Lower lobe of right lung (tissue), 2 donors: ENCODE data around the gene FOXP1. TPM values are rescaled to one million over a fixed set of nuclear protein-coding genes. Genes with fewer than 3 reads are reported as not detected.

ENCODE experiments used
- ATAC-seq, 2 donors: fragments of 200-7000 bp; cut with Tn5 transposase; one replicate each; pipeline ENCODE4 v1.9.1; 2020 to 2022; ENCODE audit warnings: mild to moderate bottlenecking in 2 of 2, moderate library complexity in 2 of 2
- DNase-seq: peaks from one replicate; pipeline ENCODE4 v3.0.0-alpha.2; 2020
- H3K27ac ChIP-seq: fragments of 200-600 bp; one replicate; pipeline ENCODE4 v1.8.0; 2022
- H3K27me3 ChIP-seq: fragments of 200-600 bp; one replicate; pipeline ENCODE4 v1.8.0; 2022; ENCODE audit warnings: low read depth
- H3K36me3 ChIP-seq: fragments of 200-600 bp; one replicate; pipeline ENCODE4 v1.8.0; 2022; ENCODE audit warnings: mild to moderate bottlenecking
- H3K4me1 ChIP-seq: fragments of 200-600 bp; one replicate; pipeline ENCODE4 v1.8.0; 2022
- H3K4me3 ChIP-seq: fragments of 200-600 bp; one replicate; pipeline ENCODE4 v1.8.0; 2022; ENCODE audit warnings: mild to moderate bottlenecking
- H3K9me3 ChIP-seq: fragments of 200-600 bp; one replicate; pipeline ENCODE4 v1.8.0; 2022
- intact Hi-C: fragments of 100-400 bp; cut with DNase I; formaldehyde crosslinking; loops from one replicate; pipeline ENCODE4 v1.11.0; 2022
- total RNA-seq: library from RNA; stranded (reverse); fragmentation: NEBNext Ultra II Directional; extraction: Animal tissue kit (Norgen Biotek cat#: 25700); gene quantifications from one replicate; pipeline ENCODE4 v1.2.1, GENCODE V29; 2021
- TF ChIP-seq, protein P1 (sequence below): fragments of 200-600 bp; IDR thresholded peaks from one replicate; pipeline ENCODE4 v1.8.0; 2022; ENCODE audit warnings: antibody characterized with exemption, mild to moderate bottlenecking
- donor health status: DM: no; HTN: yes; CAD: no; lungs with severe emphysema.

The FOXP1 gene
- total RNA-seq, 1 donor from 2014 or later: 138 TPM

GRCh38 chr3:71345429-71346040, 238.0 kb downstream of the FOXP1 start:
- DNase-seq: no peak
- no peaks in the 10 kb centered on the region for H3K9me3 ChIP-seq
- ATAC-seq: no peak
- H3K27me3 ChIP-seq: no peaks in the 10 kb centered on the region
- TF ChIP-seq, protein P1, sequence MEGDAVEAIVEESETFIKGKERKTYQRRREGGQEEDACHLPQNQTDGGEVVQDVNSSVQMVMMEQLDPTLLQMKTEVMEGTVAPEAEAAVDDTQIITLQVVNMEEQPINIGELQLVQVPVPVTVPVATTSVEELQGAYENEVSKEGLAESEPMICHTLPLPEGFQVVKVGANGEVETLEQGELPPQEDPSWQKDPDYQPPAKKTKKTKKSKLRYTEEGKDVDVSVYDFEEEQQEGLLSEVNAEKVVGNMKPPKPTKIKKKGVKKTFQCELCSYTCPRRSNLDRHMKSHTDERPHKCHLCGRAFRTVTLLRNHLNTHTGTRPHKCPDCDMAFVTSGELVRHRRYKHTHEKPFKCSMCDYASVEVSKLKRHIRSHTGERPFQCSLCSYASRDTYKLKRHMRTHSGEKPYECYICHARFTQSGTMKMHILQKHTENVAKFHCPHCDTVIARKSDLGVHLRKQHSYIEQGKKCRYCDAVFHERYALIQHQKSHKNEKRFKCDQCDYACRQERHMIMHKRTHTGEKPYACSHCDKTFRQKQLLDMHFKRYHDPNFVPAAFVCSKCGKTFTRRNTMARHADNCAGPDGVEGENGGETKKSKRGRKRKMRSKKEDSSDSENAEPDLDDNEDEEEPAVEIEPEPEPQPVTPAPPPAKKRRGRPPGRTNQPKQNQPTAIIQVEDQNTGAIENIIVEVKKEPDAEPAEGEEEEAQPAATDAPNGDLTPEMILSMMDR: no peak
- H3K4me1 ChIP-seq: no peaks in the 10 kb centered on the region
- H3K27ac ChIP-seq: no peak overlapping the region
- intact Hi-C loops: no loop called here
- H3K4me3 ChIP-seq: no peak overlapping the region
- H3K36me3 ChIP-seq: no peaks in the 10 kb centered on the region

DNA sequence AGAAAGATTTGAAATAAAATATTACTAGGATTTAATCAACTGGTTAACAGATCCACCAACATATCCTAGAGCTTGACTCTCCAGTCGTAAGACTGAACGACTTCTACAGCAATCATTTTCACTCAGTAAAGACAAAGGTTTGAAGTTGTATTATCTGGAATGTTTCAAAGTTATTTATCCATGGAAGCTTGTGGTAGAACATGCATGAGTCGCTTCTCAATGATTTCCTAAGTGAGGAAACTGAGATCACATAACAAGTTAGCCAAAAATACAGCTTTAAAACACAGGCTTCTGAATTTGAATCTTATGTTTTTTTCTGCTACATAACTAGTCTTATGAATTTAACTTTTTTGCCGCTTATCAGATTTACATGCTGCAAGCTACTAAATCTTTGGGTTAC, 241.8 kb downstream of the FOXP1 start:
- Histone ChIP-seq H3K27ac (no peak overlapping the region), H3K4me1 (no peaks in the 10 kb centered on the region), H3K4me3 (no peak overlapping the region), H3K27me3 (no peaks in the 10 kb centered on the region), H3K9me3 (no peaks in the 10 kb centered on the region), H3K36me3 (no peaks in the 10 kb centered on the region)
- ATAC-seq: no peak
- TF ChIP-seq, protein P1: no peak
- intact Hi-C loops: no loop called here
- DNase-seq: no peak

DNA sequence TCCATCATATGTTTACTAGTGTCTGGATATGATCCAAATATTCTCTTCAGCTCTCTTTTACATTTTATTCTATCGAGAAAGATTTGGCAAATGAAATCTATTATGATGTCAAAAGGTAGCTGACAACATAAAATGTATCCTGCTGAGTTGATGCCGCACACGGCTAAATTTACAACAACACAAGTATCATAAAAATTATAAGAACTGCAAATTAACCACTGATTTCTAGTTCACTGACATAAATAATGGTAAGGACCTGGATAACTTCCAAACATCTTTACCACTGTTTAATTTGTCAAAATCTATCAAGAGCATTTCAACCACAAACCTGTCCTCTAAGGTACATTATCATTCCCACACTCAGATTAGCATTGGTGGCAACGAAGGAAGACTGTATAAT, 244.5 kb downstream of the FOXP1 start:
- Histone ChIP-seq H3K27ac (no peak overlapping the region), H3K27me3 (no peaks in the 10 kb centered on the region), H3K4me1 (no peaks in the 10 kb centered on the region), H3K4me3 (no peak overlapping the region), H3K9me3 (no peaks in the 10 kb centered on the region), H3K36me3 (peaks cover 3% of the 10 kb centered on the region)
- ATAC-seq (no peak), DNase-seq (no peak)
- intact Hi-C loops: no loop called here
- TF ChIP-seq, protein P1: no peak

DNA sequence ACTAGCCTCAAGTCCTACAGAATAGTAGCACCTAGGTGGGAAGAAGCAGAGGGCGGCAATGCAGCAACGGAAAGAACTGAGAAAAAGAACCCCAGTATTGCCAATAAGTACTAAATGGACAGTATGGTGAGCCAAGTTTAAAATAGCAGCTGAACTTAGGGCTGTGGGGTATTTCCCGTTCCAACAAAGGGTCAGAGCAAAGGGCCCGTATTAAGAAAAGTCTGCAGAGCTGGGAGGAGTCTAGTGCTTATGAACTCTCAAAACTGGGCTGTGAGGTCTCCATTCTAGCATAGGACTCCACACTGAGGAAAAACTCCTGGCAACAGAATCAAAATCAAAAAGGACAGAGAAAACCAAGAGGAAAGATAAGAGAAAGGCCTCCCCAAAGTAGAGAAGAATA, 250.7 kb downstream of the FOXP1 start:
- no peak for DNase-seq
- intact Hi-C loops: no loop called here
- no peak overlapping the region for H3K4me3 ChIP-seq
- no peak for ATAC-seq
- peaks cover 8% of the 10 kb centered on the region for H3K36me3 ChIP-seq
- no peak overlapping the region for H3K27ac ChIP-seq
- TF ChIP-seq, protein P1: no peak
- no peaks in the 10 kb centered on the region for H3K4me1 ChIP-seq
- no peaks in the 10 kb centered on the region for H3K27me3 ChIP-seq
- H3K9me3 ChIP-seq: no peaks in the 10 kb centered on the region

DNA sequence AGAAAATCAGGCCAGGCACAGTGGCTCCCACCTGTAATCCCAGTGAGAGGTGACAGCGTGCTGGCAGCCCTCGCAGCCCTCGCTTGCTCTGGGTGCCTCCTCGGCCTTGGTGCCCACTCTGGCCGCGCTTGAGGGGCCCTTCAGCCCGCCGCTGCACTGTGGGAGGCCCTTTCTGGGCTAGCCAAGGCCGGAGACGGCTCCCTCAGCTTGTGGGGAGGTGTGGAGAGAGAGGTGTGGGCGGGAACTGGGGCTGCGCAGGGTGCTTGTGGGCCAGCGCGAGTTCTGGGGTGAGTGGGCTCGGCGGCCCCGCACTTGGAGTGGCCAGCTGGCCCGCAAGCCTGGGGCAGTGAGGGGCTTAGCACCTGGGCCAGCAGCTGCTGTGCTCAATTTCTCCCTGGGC, 252.6 kb downstream of the FOXP1 start:
- ATAC-seq (no peak), DNase-seq (no peak)
- Histone ChIP-seq H3K27me3 (no peaks in the 10 kb centered on the region), H3K4me3 (no peak overlapping the region), H3K4me1 (no peaks in the 10 kb centered on the region), H3K9me3 (no peaks in the 10 kb centered on the region), H3K36me3 (peaks cover 8% of the 10 kb centered on the region), H3K27ac (no peak overlapping the region)
- TF ChIP-seq, protein P1: no peak
- intact Hi-C loops: no loop called here
